ENCODE results near the gene MCM7. TPM values are rescaled to one million over a fixed set of nuclear protein-coding genes. Genes with fewer than 3 reads are reported as not detected.
A peak's percentile ranks its signal among the peaks of the same experiment; 100 is the strongest.

The MCM7 gene
- total and polyA plus RNA-seq, 2 of the 13 experiments (the other 11 are each of a cell fraction or from before 2014, with no cell fraction given) = 84.5 to 214 TPM

GRCh38 chr7:100119072-100119969 lies 18.1 kb upstream of the MCM7 start, which contains the start of the genes CNPY4 and TAF6 (continued):
- TF ChIP-seq FOSL1 (CRISPR knock-in tag; IDR thresholded peaks at IDR 0.05; ENCODE audit: borderline replicate concordance) (no peak; the same call in 1 of the 2 replicates), ZBTB38 (CRISPR knock-in tag; IDR thresholded peaks at IDR 0.05) (peak; percentile 46; the same call in 1 of the 2 replicates), ZBTB10 (CRISPR knock-in tag; IDR thresholded peaks at IDR 0.05; ENCODE audit: borderline replicate concordance) (0 out of 2 replicates have a peak, but pooled peaks have one; percentile 31), ZNF501 (CRISPR knock-in tag; IDR thresholded peaks at IDR 0.05) (peak; percentile 84), ZFYVE20 (CRISPR knock-in tag; IDR thresholded peaks at IDR 0.05; ENCODE audit: borderline replicate concordance, low read depth) (no peak), POLR2G (IDR thresholded peaks at IDR 0.05; ENCODE audit: low read depth, low read length) (peak; percentile 70), SCMH1 (CRISPR knock-in tag; IDR thresholded peaks at IDR 0.05; ENCODE audit: borderline replicate concordance) (no peak), ATRX (CRISPR knock-in tag; IDR thresholded peaks at IDR 0.05; ENCODE audit: borderline replicate concordance) (no peak), CEBPB (IDR thresholded peaks at IDR 0.05; ENCODE audit: borderline replicate concordance, low read depth, low read length) (no peak), SP2 (CRISPR knock-in tag; IDR thresholded peaks at IDR 0.05) (no peak), RFXANK (CRISPR knock-in tag; IDR thresholded peaks at IDR 0.05) (0 out of 2 replicates have a peak, but pooled peaks have one; percentile 40), GZF1 (CRISPR knock-in tag; IDR thresholded peaks at IDR 0.05) (no peak; the same call in 1 of the 2 replicates), ARID2 (CRISPR knock-in tag; IDR thresholded peaks at IDR 0.05; ENCODE audit: borderline replicate concordance) (no peak), RFX1 (IDR thresholded peaks at IDR 0.05) (peak; percentile 92)
- TF ChIP-seq, protein P1, sequence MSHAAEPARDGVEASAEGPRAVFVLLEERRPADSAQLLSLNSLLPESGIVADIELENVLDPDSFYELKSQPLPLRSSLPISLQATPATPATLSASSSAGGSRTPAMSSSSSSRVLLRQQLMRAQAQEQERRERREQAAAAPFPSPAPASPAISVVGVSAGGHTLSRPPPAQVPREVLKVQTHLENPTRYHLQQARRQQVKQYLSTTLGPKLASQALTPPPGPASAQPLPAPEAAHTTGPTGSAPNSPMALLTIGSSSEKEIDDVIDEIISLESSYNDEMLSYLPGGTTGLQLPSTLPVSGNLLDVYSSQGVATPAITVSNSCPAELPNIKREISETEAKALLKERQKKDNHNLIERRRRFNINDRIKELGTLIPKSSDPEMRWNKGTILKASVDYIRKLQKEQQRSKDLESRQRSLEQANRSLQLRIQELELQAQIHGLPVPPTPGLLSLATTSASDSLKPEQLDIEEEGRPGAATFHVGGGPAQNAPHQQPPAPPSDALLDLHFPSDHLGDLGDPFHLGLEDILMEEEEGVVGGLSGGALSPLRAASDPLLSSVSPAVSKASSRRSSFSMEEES (CRISPR knock-in tag; IDR thresholded peaks at IDR 0.05) = peak; percentile 23; the same call in 1 of the 2 replicates
- TF ChIP-seq, protein P2, sequence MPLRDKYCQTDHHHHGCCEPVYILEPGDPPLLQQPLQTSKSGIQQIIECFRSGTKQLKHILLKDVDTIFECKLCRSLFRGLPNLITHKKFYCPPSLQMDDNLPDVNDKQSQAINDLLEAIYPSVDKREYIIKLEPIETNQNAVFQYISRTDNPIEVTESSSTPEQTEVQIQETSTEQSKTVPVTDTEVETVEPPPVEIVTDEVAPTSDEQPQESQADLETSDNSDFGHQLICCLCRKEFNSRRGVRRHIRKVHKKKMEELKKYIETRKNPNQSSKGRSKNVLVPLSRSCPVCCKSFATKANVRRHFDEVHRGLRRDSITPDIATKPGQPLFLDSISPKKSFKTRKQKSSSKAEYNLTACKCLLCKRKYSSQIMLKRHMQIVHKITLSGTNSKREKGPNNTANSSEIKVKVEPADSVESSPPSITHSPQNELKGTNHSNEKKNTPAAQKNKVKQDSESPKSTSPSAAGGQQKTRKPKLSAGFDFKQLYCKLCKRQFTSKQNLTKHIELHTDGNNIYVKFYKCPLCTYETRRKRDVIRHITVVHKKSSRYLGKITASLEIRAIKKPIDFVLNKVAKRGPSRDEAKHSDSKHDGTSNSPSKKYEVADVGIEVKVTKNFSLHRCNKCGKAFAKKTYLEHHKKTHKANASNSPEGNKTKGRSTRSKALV (CRISPR knock-in tag; IDR thresholded peaks at IDR 0.05) = peak; percentile 83
- TF ChIP-seq, protein P3, sequence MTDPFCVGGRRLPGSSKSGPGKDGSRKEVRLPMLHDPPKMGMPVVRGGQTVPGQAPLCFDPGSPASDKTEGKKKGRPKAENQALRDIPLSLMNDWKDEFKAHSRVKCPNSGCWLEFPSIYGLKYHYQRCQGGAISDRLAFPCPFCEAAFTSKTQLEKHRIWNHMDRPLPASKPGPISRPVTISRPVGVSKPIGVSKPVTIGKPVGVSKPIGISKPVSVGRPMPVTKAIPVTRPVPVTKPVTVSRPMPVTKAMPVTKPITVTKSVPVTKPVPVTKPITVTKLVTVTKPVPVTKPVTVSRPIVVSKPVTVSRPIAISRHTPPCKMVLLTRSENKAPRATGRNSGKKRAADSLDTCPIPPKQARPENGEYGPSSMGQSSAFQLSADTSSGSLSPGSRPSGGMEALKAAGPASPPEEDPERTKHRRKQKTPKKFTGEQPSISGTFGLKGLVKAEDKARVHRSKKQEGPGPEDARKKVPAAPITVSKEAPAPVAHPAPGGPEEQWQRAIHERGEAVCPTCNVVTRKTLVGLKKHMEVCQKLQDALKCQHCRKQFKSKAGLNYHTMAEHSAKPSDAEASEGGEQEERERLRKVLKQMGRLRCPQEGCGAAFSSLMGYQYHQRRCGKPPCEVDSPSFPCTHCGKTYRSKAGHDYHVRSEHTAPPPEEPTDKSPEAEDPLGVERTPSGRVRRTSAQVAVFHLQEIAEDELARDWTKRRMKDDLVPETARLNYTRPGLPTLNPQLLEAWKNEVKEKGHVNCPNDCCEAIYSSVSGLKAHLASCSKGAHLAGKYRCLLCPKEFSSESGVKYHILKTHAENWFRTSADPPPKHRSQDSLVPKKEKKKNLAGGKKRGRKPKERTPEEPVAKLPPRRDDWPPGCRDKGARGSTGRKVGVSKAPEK (CRISPR knock-in tag; IDR thresholded peaks at IDR 0.05; ENCODE audit: borderline replicate concordance) = no peak
- TF ChIP-seq, protein P4, sequence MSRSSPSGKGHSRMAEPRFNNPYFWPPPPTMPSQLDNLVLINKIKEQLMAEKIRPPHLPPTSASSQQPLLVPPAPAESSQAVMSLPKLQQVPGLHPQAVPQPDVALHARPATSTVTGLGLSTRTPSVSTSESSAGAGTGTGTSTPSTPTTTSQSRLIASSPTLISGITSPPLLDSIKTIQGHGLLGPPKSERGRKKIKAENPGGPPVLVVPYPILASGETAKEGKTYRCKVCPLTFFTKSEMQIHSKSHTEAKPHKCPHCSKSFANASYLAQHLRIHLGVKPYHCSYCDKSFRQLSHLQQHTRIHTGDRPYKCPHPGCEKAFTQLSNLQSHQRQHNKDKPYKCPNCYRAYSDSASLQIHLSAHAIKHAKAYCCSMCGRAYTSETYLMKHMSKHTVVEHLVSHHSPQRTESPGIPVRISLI (CRISPR knock-in tag; IDR thresholded peaks at IDR 0.05; ENCODE audit: borderline replicate concordance) = no peak

All from HepG2 (cell line).